ENCODE results near the gene BCS1L.
A peak's percentile ranks its signal among the peaks of the same experiment; 100 is the strongest.
"Not testable (repeated sequence)": the region's sequence is repeated elsewhere in the genome, so short reads cannot be mapped to it uniquely, and the experiment has no call there.

BCS1L gene

DNA sequence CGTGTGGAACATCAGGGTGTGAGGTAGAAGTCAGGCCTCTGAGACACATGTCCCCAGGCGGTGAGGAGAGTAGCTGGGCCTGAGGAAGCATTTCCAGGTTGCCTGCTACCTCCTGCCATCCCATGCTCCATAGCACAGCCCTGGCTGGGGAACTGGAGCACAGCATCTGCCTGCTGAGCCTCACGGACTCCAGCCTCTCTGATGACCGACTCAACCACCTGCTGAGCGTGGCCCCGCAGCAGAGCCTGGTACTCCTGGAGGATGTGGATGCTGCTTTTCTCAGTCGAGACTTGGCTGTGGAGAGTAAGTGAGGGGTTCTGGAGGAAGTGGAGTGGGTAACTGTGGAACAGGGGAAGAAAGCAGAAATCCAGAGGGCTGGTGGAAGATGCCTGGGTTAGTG lies 2.9 kb downstream of the BCS1L start:
- no peak for DNase-seq

- DNase-seq, result no peak
These were observed 3.3 kb downstream of the BCS1L start for GRCh38 chr2:218662827-218663226.

GRCh38 chr2:218663901-218664300 lies 4.4 kb downstream of the BCS1L start:
- DNase-seq, result no peak

- no peak for DNase-seq
These were observed 5.2 kb downstream of the BCS1L start for GRCh38 chr2:218664653-218665052.

GRCh38 chr2:218671097-218671653 lies 11.7 kb downstream of the BCS1L start:
- DNase-seq, result no peak

DNA sequence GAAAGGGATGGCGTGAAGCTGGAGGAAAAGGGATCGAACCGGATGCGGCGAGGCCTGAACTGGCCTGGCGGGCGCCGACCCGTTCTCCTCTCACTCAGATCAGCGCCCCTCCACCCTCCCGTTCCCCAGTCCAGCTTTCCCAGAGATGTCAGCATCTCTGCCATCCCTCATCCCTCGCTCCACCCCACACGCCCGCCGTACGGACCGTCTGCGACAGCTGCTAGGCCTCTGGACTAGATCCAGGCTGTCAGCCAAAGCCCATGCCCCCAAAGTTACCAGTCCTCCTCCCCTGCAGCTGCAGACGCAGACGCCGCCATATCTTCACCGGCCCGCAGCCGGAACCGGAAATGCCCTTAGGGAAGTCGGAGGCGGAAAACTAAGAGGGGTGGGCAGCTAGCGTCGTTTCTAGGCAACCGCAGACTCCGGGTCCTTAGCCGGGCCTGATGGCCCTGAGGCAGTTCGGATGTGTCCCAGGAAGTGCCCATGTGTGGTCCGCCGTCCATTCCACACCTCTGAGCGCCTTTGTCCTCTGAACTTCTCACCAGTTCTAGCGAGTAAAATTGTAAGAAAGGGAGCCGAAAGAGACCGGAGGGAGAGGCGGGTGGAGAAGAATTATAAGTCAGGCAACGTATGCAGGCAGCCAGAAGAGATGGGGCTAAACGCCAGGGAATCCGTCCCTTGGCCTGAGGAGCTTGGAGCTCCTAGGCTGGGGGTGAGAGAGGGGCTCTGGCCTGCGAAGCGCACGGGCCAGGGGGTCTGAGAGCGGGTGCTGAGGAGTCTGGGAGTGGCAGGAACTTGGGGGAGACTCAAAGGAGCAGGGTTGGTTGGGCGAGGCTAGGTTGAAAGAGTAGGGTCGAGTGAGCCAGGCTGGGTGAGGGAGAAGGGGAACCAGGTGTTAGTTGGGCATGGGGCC lies 12.4 kb downstream of the BCS1L start, which contains the start of the genes RNF25 and STK36:
Gene RNF25 (minus strand): TSS at position 349 of the 913 bp plus-strand sequence. CDS start 32 bp downstream, at position 317.
Gene STK36 (plus strand): TSS at position 433 of the 913 bp plus-strand sequence. CDS start 744 bp downstream, outside the sequence.
- peak; percentile 86 for DNase-seq

GRCh38 chr2:218679119-218679518 lies 19.6 kb downstream of the BCS1L start:
- no peak for DNase-seq

DNA sequence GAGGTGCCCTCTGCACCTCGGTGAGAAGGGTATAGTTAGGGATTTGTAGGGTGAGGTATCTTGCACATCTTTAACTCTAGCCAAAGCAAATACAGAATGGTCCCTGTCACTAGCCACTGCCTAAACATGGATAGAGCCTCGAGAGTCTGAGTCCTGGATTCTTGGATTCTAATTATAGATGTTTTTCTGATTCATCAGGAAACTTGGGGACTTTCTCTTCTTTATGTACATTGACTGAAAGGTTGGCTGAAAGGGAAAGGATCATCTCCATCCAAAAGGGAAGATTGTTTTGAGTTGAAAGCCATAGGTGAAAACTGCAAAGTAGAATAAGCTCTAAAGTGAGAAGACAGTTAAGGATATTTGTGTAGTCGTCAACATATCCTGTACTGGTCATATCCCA lies 20.6 kb downstream of the BCS1L start:
- DNase-seq, result no peak

GRCh38 chr2:218687400-218688060 lies 28.0 kb downstream of the BCS1L start:
- not testable (repeated sequence) for DNase-seq

DNA sequence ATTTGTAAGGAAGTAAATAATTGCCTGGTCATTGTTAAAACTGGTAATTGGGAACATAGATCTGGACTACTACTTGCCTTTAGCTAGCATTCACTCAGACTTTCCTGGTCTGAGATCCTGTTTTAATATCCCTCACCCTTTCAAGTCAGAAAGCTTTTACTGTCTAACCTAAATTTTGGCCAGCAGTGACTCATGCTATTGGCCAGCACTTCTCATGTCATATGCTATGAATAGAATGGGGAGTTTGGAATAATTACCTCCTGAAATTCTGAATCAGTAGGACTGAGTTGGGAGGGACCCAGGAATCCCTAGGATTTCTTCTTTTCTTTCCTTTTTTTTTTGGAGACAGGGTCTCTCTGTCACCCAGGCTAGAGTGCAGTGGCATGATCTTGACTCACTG lies 31.8 kb downstream of the BCS1L start:
- no peak for DNase-seq

- DNase-seq, result no peak
These were observed 35.1 kb downstream of the BCS1L start for GRCh38 chr2:218694405-218695145.

DNA sequence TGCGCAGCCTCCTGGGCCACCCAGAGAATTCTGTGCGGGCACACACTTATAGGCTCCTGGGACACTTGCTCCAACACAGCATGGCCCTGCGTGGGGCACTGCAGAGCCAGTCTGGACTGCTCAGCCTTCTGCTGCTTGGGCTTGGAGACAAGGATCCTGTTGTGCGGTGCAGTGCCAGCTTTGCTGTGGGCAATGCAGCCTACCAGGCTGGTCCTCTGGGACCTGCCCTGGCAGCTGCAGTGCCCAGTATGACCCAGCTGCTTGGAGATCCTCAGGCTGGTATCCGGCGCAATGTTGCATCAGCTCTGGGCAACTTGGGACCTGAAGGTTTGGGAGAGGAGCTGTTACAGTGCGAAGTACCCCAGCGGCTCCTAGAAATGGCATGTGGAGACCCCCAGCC lies 39.4 kb downstream of the BCS1L start:
- DNase-seq, result no peak

- no peak for DNase-seq
These were observed 42.3 kb downstream of the BCS1L start for GRCh38 chr2:218701806-218702205.

DNA sequence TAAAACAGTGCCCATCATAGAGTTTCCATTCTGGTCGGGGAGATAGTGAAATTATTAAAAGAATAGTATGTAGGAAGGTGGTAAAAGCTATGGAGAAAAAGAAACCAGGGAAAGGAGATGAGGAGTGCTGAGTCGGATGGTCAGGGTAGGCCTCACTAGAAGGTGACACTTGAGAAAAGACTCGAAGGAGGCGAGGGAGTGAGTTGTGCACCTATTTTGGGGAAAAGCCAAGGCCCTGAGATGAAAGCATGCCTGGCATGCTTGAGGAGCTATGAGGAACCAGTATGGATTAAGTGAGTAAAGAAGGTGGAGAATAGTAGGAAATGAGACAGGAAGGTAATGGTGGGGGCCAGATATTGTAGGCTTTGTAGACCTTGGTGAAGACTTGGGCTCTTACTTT lies 43.9 kb downstream of the BCS1L start:
- DNase-seq, result no peak

GRCh38 chr2:218708086-218708485 lies 48.6 kb downstream of the BCS1L start:
- DNase-seq, result no peak

DNA sequence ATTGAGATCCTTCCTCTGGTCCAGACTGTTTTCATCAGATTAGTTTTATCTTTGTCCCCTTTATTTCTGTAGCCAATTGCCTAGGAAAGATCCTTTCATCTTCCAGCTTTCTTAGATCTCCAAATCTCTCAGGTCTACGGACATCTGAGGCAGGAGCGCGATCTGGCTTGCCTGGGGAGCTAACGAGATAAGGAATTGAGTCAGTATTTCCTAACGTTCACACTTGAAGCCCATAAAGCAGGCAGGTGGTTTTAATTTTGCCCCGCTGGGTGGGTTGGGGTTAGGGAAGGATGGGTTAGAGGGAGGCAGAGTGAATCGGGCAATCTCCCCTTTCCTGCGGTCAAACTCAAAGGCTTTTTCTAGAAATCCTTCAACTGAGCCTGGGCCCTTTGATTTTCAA lies 50.4 kb downstream of the BCS1L start:
- DNase-seq, result no peak

DNA sequence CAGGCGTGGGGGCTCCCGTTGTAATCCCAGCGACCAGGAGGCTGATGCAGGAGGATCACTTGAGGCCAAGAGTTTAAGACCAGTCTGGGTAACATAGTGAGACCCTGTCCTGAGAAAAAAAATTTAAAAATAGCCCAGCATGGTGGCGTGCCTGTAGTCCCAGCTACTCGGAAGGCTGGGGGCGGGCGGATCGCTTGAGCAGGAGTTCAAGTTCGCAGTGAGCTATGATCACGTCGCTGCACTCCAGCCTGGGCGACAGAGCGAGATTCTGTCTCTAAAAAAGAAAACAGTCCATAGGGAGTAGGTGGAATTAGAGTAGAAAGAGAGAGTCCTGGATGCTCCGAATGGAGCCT lies 50.8 kb downstream of the BCS1L start:
- no peak for DNase-seq

- peak; percentile 93 for DNase-seq
These were observed 51.4 kb downstream of the BCS1L start, which contains the start of gene TTLL4 for GRCh38 chr2:218710687-218711549. TTLL4 (plus strand) TSS chr2:218710835; CDS start chr2:218737677, 26,842 bp downstream.

- no peak for DNase-seq
These were observed 52.1 kb downstream of the BCS1L start for GRCh38 chr2:218711550-218711929.

Data from DMS79 treated with DMSO at 0.1 percent for 48 hours (cell line).